Neutrophil (primary cell): ENCODE results near the gene NUDT4.
A peak's percentile ranks its signal among the peaks of the same experiment; 100 is the strongest.

Source experiments
- H3K27ac ChIP-seq: fragments of 200-600 bp; sonication (generic); 2 replicates; pipeline ENCODE4 v1.5.1; 2016; ENCODE audit warnings: mild to moderate bottlenecking, moderate library complexity
- H3K27me3 ChIP-seq: fragments of 200-600 bp; sonication (generic); 2 replicates; pipeline ENCODE4 v1.6.0; 2016; ENCODE audit warnings: mild to moderate bottlenecking
- H3K36me3 ChIP-seq: fragments of 200-600 bp; sonication (generic); 2 replicates; pipeline ENCODE4 v1.5.1; 2017
- H3K4me1 ChIP-seq, 2 experiments: fragments of 200-600 bp in 1 of 2; sonication (generic) in 1 of 2; 1 replicate in 1 of 2; 2 replicates in 1 of 2; pipeline versions ENCODE4 v1.5.1 to v1.6.1; 2013 to 2016; ENCODE audit warnings: low read depth in 1 of 2, low read length in 1 of 2, mild to moderate bottlenecking in 1 of 2, moderate library complexity in 1 of 2; ENCODE audit not compliant: control insufficient read depth in 1 of 2, insufficient read depth in 1 of 2
- H3K4me3 ChIP-seq, 2 experiments: fragments of 200-600 bp in 1 of 2; sonication (generic) in 1 of 2; 1 replicate in 1 of 2; 2 replicates in 1 of 2; pipeline ENCODE4 v1.5.1; 2013 to 2016; ENCODE audit warnings: low read depth in 1 of 2, low read length in 1 of 2, mild to moderate bottlenecking in 1 of 2, moderate library complexity in 1 of 2
- H3K9me3 ChIP-seq: fragments of 200-600 bp; sonication (generic); 2 replicates; pipeline ENCODE4 v1.5.1; 2016
- CTCF ChIP-seq: fragments of 200-600 bp; sonication (generic); IDR thresholded peaks from 2 replicates; pipeline ENCODE4 v1.5.1; 2016; ENCODE audit warnings: antibody characterized with exemption

The NUDT4 gene

GRCh38 chr12:93442411-93443340 is 65.0 kb downstream of the NUDT4 start:
- Histone ChIP-seq H3K36me3 (no peaks in the 10 kb centered on the region), H3K9me3 (no peaks in the 10 kb centered on the region), H3K4me1 (peaks cover 18 to 24% of the 10 kb centered on the region in 2 experiments), H3K27me3 (no peaks in the 10 kb centered on the region), H3K4me3 (peak overlapping the region; percentile 68 to 92), H3K27ac (peak overlapping the region; percentile 88)
- TF ChIP-seq CTCF: no peak

GRCh38 chr12:93443576-93443975 is 65.9 kb downstream of the NUDT4 start:
- TF ChIP-seq CTCF: no peak
- Histone ChIP-seq H3K27ac (no peak overlapping the region), H3K4me3 (no peak overlapping the region), H3K9me3 (no peaks in the 10 kb centered on the region), H3K4me1 (peaks cover 18 to 24% of the 10 kb centered on the region in 2 experiments), H3K27me3 (no peaks in the 10 kb centered on the region), H3K36me3 (no peaks in the 10 kb centered on the region)

GRCh38 chr12:93447555-93448290 is 70.0 kb downstream of the NUDT4 start:
- Histone ChIP-seq H3K27ac (no peak overlapping the region), H3K9me3 (no peaks in the 10 kb centered on the region), H3K4me1 (peaks cover 0 to 1% of the 10 kb centered on the region in 2 experiments), H3K36me3 (no peaks in the 10 kb centered on the region), H3K4me3 (no peak overlapping the region), H3K27me3 (no peaks in the 10 kb centered on the region)
- TF ChIP-seq CTCF: no peak

- Histone ChIP-seq H3K36me3 (no peaks in the 10 kb centered on the region), H3K4me3 (no peak overlapping the region), H3K4me1 (no peaks in the 10 kb centered on the region), H3K27me3 (no peaks in the 10 kb centered on the region), H3K27ac (no peak overlapping the region), H3K9me3 (no peaks in the 10 kb centered on the region)
- TF ChIP-seq CTCF: no peak
These were observed 71.1 kb downstream of the NUDT4 start for GRCh38 chr12:93448796-93449195.

- Histone ChIP-seq H3K27me3 (no peaks in the 10 kb centered on the region), H3K4me1 (no peaks in the 10 kb centered on the region), H3K4me3 (no peak overlapping the region), H3K27ac (no peak overlapping the region), H3K9me3 (no peaks in the 10 kb centered on the region), H3K36me3 (no peaks in the 10 kb centered on the region)
- TF ChIP-seq CTCF: no peak
These were observed 71.6 kb downstream of the NUDT4 start for GRCh38 chr12:93449277-93449676.
